Natural killer cell (primary cell): ENCODE data around the gene ZKSCAN1. TPM values are rescaled to one million over a fixed set of nuclear protein-coding genes. Genes with fewer than 3 reads are reported as not detected.

Source experiments
- ATAC-seq, 3 donors: fragments of 150-1000 bp in 2 of 3; fragments of 200-7000 bp in 1 of 3; cut with Tn5 transposase; 1 replicate in 1 of 3; 2 replicates in 2 of 3; pipeline ENCODE4 v1.10.0; 2021; ENCODE audit warnings: mild to moderate bottlenecking in 2 of 3, moderate library complexity in 2 of 3
- DNase-seq, 2 donors: peaks; one replicate each; pipeline versions ENCODE4 v3.0.0 to v3.0.0-alpha.2; 2013 to 2021; ENCODE audit warnings: mixed read lengths in 1 of 2
- H3K27ac ChIP-seq: one replicate; pipeline ENCODE4 v1.5.1; 2013; ENCODE audit warnings: mild to moderate bottlenecking, low read length
- H3K27me3 ChIP-seq: one replicate; pipeline ENCODE4 v1.6.1; 2013; ENCODE audit warnings: low read length; ENCODE audit not compliant: control insufficient read depth, insufficient read depth
- H3K36me3 ChIP-seq: one replicate; pipeline ENCODE4 v1.6.1; 2013; ENCODE audit warnings: low read length; ENCODE audit not compliant: control insufficient read depth, insufficient read depth
- H3K4me1 ChIP-seq: one replicate; pipeline ENCODE4 v1.6.1; 2013; ENCODE audit warnings: low read length; ENCODE audit not compliant: control insufficient read depth, insufficient read depth
- H3K4me3 ChIP-seq: one replicate; pipeline ENCODE4 v1.5.1; 2013; ENCODE audit warnings: low read length
- H3K9me3 ChIP-seq: one replicate; pipeline ENCODE4 v1.6.1; 2013; ENCODE audit warnings: low read length; ENCODE audit not compliant: control insufficient read depth, insufficient read depth
- H3K27ac Mint-ChIP-seq, 2 donors: one replicate each; pipeline ENCODE4 v1.8.0; 2022; ENCODE audit warnings: mild to moderate bottlenecking in 2 of 2, mixed read lengths in 2 of 2, moderate library complexity in 1 of 2
- H3K27me3 Mint-ChIP-seq, 2 donors: one replicate each; pipeline ENCODE4 v1.8.0; 2022; ENCODE audit warnings: low read depth in 2 of 2, mixed read lengths in 2 of 2
- H3K36me3 Mint-ChIP-seq: one replicate; pipeline ENCODE4 v1.8.0; 2022; ENCODE audit warnings: mixed read lengths
- H3K4me1 Mint-ChIP-seq, 2 donors: one replicate each; pipeline ENCODE4 v1.8.0; 2022; ENCODE audit warnings: mixed read lengths in 2 of 2
- H3K4me3 Mint-ChIP-seq: one replicate; pipeline ENCODE4 v1.8.0; 2022; ENCODE audit warnings: mild to moderate bottlenecking, moderate library complexity, mixed read lengths
- H3K9me3 Mint-ChIP-seq, 2 donors: one replicate each; pipeline ENCODE4 v1.8.0; 2022; ENCODE audit warnings: mixed read lengths in 2 of 2
- WGBS: methylation state at CpG from one replicate; pipeline ENCODE4 v1.1.7; 2013; ENCODE audit warnings: missing lambda C conversion rate; ENCODE audit not compliant: insufficient coverage; 5-methylcytosine and 5-hydroxymethylcytosine counted together
- intact Hi-C: fragments of 100-400 bp; cut with micrococcal nuclease; formaldehyde crosslinking; loops from one replicate; pipeline ENCODE4 v1.14.2; 2022
- total RNA-seq, 4 donors: library from RNA; stranded (reverse); fragments of 120-200 nt in 1 of 4; gene quantifications; one replicate each; pipeline versions ENCODE4 v1.2.3 to v1.2.4, GENCODE V29; 2013 to 2022
- TF ChIP-seq, protein P1 (sequence below): fragments of 200-600 bp; IDR thresholded peaks from one replicate; pipeline ENCODE4 v1.8.0; 2022; ENCODE audit warnings: antibody characterized with exemption

Gene ZKSCAN1
- total RNA-seq, 3 donors from 2014 or later (not counting 1 experiment from before 2014, with no cell fraction given) = 57.6 to 62.5 (median 60.8) TPM

DNA sequence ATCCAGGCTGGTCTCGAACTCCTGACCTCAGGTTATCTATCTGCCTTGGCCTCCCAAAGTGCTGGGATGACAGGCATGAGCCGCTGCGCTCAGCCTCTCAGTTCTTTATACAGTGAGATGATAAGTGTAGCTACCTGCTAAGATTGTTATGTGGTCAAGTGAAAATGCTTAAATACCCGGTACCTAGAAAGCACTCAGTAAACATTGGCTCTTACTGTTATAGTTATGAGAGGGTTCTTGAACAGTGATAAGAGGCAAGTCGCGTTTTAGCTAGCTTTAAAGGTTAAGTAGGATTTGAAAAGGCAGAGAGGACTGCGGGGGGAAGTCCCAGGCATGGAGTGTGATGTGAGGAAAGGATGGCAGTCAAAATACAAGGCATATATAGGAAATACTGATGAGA is 4.5 kb downstream of the ZKSCAN1 start:
- no peak overlapping the region for H3K4me3 ChIP-seq
- no peaks in the 10 kb centered on the region for H3K27me3 ChIP-seq
- no peaks in the 10 kb centered on the region for H3K27me3 Mint-ChIP-seq
- peaks cover 24 to 27% of the 10 kb centered on the region in 2 donors for H3K4me1 Mint-ChIP-seq
- peaks cover 20% of the 10 kb centered on the region for H3K36me3 ChIP-seq
- ATAC-seq (no peak), DNase-seq (no peak)
- H3K4me3 Mint-ChIP-seq = no peak overlapping the region
- TF ChIP-seq, protein P1, sequence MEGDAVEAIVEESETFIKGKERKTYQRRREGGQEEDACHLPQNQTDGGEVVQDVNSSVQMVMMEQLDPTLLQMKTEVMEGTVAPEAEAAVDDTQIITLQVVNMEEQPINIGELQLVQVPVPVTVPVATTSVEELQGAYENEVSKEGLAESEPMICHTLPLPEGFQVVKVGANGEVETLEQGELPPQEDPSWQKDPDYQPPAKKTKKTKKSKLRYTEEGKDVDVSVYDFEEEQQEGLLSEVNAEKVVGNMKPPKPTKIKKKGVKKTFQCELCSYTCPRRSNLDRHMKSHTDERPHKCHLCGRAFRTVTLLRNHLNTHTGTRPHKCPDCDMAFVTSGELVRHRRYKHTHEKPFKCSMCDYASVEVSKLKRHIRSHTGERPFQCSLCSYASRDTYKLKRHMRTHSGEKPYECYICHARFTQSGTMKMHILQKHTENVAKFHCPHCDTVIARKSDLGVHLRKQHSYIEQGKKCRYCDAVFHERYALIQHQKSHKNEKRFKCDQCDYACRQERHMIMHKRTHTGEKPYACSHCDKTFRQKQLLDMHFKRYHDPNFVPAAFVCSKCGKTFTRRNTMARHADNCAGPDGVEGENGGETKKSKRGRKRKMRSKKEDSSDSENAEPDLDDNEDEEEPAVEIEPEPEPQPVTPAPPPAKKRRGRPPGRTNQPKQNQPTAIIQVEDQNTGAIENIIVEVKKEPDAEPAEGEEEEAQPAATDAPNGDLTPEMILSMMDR = no peak
- intact Hi-C loops = no loop called here
- H3K27ac ChIP-seq = no peak overlapping the region
- H3K27ac Mint-ChIP-seq = peak overlapping the region in 1 of 2 donors; percentile 33
- 92% methylated on average over 7 of the region's 7 CpGs for WGBS
- no peaks in the 10 kb centered on the region for H3K9me3 Mint-ChIP-seq
- H3K9me3 ChIP-seq = no peaks in the 10 kb centered on the region
- no peaks in the 10 kb centered on the region for H3K36me3 Mint-ChIP-seq
- H3K4me1 ChIP-seq = peaks cover 18% of the 10 kb centered on the region

DNA sequence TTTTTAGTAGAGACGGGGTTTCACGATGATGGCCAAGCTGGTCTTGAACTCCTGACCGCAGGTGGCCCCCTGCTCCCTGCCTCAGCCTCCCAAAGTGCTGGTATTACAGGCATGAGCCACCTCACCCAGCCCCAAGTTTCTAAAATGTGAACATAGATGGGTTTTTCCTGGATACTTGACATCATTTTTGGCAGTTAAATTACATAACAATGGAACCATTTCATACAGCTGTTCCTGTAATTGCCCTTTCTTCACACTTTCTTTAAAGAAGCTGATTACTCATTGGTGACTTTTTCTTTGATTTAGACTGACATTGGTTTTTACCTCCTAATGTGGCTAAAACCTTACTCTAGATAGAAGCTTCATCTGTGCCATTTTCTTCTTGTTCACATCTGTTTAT is 5.9 kb downstream of the ZKSCAN1 start:
- Mint-ChIP-seq H3K27me3 (no peaks in the 10 kb centered on the region), H3K36me3 (no peaks in the 10 kb centered on the region), H3K9me3 (no peaks in the 10 kb centered on the region), H3K27ac (peak overlapping the region in 1 of 2 donors; percentile 23), H3K4me3 (no peak overlapping the region), H3K4me1 (peaks cover 16 to 18% of the 10 kb centered on the region in 2 donors)
- DNase-seq = no peak
- TF ChIP-seq, protein P1 = no peak
- no peak for ATAC-seq
- 100% methylated on average over 3 of the region's 3 CpGs for WGBS
- Histone ChIP-seq H3K36me3 (peaks cover 32% of the 10 kb centered on the region), H3K4me3 (no peak overlapping the region), H3K27me3 (no peaks in the 10 kb centered on the region), H3K27ac (no peak overlapping the region), H3K4me1 (peaks cover 7% of the 10 kb centered on the region), H3K9me3 (no peaks in the 10 kb centered on the region)
- intact Hi-C loops = no loop called here

- H3K9me3 ChIP-seq = no peaks in the 10 kb centered on the region
- DNase-seq = no peak
- H3K4me3 ChIP-seq = no peak overlapping the region
- TF ChIP-seq, protein P1 = no peak
- no peaks in the 10 kb centered on the region for H3K4me1 ChIP-seq
- Mint-ChIP-seq H3K9me3 (no peaks in the 10 kb centered on the region), H3K4me3 (no peak overlapping the region), H3K36me3 (no peaks in the 10 kb centered on the region), H3K27me3 (no peaks in the 10 kb centered on the region), H3K27ac (no peak overlapping the region), H3K4me1 (peaks cover 11 to 13% of the 10 kb centered on the region in 2 donors)
- H3K27me3 ChIP-seq = no peaks in the 10 kb centered on the region
- ATAC-seq = no peak
- H3K27ac ChIP-seq = no peak overlapping the region
- intact Hi-C loops = no loop called here
- H3K36me3 ChIP-seq = peaks cover 40% of the 10 kb centered on the region
- 71% methylated on average over 5 of the region's 5 CpGs for WGBS
Observed at GRCh38 chr7:100022621-100023020, 7.2 kb downstream of the ZKSCAN1 start.

DNA sequence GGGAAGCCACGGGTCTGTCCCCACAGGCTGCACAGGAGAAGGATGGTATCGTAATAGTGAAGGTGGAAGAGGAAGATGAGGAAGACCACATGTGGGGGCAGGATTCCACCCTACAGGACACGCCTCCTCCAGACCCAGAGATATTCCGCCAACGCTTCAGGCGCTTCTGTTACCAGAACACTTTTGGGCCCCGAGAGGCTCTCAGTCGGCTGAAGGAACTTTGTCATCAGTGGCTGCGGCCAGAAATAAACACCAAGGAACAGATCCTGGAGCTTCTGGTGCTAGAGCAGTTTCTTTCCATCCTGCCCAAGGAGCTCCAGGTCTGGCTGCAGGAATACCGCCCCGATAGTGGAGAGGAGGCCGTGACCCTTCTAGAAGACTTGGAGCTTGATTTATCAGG is 8.1 kb downstream of the ZKSCAN1 start:
- peaks cover 6 to 7% of the 10 kb centered on the region in 2 donors for H3K4me1 Mint-ChIP-seq
- H3K27ac Mint-ChIP-seq = no peak overlapping the region
- H3K4me1 ChIP-seq = no peaks in the 10 kb centered on the region
- no peaks in the 10 kb centered on the region for H3K9me3 ChIP-seq
- no peak overlapping the region for H3K4me3 Mint-ChIP-seq
- H3K27me3 Mint-ChIP-seq = no peaks in the 10 kb centered on the region
- H3K27me3 ChIP-seq = no peaks in the 10 kb centered on the region
- no peak for DNase-seq
- TF ChIP-seq, protein P1 = no peak
- peaks cover 40% of the 10 kb centered on the region for H3K36me3 ChIP-seq
- H3K27ac ChIP-seq = no peak overlapping the region
- H3K36me3 Mint-ChIP-seq = no peaks in the 10 kb centered on the region
- WGBS = 97% methylated on average over 12 of the region's 12 CpGs
- no peak for ATAC-seq
- H3K9me3 Mint-ChIP-seq = no peaks in the 10 kb centered on the region
- no peak overlapping the region for H3K4me3 ChIP-seq
- intact Hi-C loops = no loop called here
